ENCODE data around the gene COL27A1.
A peak's percentile ranks its signal among the peaks of the same experiment; 100 is the strongest.

COL27A1 gene

DNA sequence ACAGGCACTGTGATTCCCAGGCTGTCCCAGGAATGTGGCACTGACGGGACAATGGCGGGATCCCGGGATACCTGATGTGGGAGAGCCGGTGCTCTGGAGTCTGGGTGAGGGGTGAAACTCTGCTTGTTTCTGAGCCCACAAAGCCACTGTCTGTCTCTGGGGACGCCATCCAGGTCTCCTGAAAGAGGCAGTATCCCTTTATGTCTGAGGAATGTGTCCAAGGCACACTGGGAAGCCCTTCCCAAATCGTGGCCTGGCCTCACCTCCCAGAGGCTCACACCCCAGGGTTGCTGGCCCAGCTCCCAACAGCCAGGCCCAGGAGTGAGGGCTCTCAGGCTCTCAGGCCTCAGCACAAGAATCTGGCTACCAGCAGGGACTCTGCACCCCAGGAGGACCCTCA lies 201.5 kb downstream of the COL27A1 start:
- Histone ChIP-seq H3K18ac (ENCODE audit: low read length) (no peak overlapping the region), H4K91ac (ENCODE audit: low read depth, low read length) (no peak overlapping the region), H3K79me1 (ENCODE audit: low read length) (no peaks in the 10 kb centered on the region), H2BK12ac (ENCODE audit: low read length) (no peak overlapping the region), H4K8ac (ENCODE audit: low read depth, low read length) (no peak overlapping the region), H3K14ac (ENCODE audit: low read length) (no peak overlapping the region), H3K4me2 (ENCODE audit: low read length) (no peak overlapping the region), H2AFZ (ENCODE audit: insufficient read depth, low read length, poor library complexity) (no peak overlapping the region), H3K9me3 (ENCODE audit: insufficient read depth, low read depth, low read length) (no peaks in the 10 kb centered on the region), H3K9ac (ENCODE audit: low read length) (no peak overlapping the region), H3K79me2 (ENCODE audit: control insufficient read depth, insufficient read depth, low read length, poor library complexity) (no peaks in the 10 kb centered on the region), H3K36me3 (ENCODE audit: control insufficient read depth in 1 of 2, insufficient read depth in 2 of 2, low read length in 2 of 2) (peaks cover 45 to 58% of the 10 kb centered on the region in 2 experiments), H4K12ac (ENCODE audit: low read depth, low read length) (no peak overlapping the region), H3K27me3 (ENCODE audit: insufficient read depth, low read length) (no peaks in the 10 kb centered on the region), H3K4me1 (ENCODE audit: control insufficient read depth in 1 of 2, insufficient read depth in 2 of 2, low read length in 2 of 2) (no peaks in the 10 kb centered on the region), H2AK5ac (ENCODE audit: low read length) (no peak overlapping the region), H3K27ac (ENCODE audit: low read depth, low read length) (no peak overlapping the region), H2BK5ac (ENCODE audit: low read depth, low read length, poor library complexity) (no peak overlapping the region), H3K4me3 (ENCODE audit: low read depth, low read length) (no peak overlapping the region), H3K4ac (ENCODE audit: low read depth, low read length) (no peak overlapping the region), H3K23ac (ENCODE audit: low read length) (no peak overlapping the region), H2BK120ac (ENCODE audit: insufficient read depth, low read length, poor library complexity) (no peak overlapping the region)
- no peak for DNase-seq
- WGBS (ENCODE audit: extremely low coverage, insufficient coverage, insufficient read length) = no CpG with 5 or more reads among the region's 6 CpGs

DNA sequence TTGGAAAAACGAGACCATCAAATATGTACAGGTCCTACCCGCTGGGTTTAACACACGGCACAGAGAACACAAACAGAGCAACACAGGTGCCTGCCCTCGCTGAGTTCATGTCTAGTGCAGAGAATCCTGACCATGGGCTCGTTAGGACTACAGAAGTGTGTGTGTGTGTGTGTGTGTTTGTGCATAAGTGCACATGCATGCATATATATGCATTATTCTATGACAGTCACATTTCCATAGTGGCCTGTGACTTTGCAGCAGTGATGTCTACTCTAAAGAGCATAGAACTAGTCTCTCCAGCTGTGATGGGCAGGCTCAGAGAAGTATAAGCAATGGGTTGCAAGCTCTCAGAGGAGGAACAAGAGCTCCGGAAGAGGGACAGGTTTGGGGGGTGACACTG lies 202.0 kb downstream of the COL27A1 start:
- Histone ChIP-seq H3K27ac (ENCODE audit: low read depth, low read length) (no peak overlapping the region), H3K27me3 (ENCODE audit: insufficient read depth, low read length) (no peaks in the 10 kb centered on the region), H2BK120ac (ENCODE audit: insufficient read depth, low read length, poor library complexity) (no peak overlapping the region), H3K14ac (ENCODE audit: low read length) (no peak overlapping the region), H2BK5ac (ENCODE audit: low read depth, low read length, poor library complexity) (no peak overlapping the region), H2BK12ac (ENCODE audit: low read length) (no peak overlapping the region), H3K36me3 (ENCODE audit: control insufficient read depth in 1 of 2, insufficient read depth in 2 of 2, low read length in 2 of 2) (peaks cover 44 to 60% of the 10 kb centered on the region in 2 experiments), H4K8ac (ENCODE audit: low read depth, low read length) (no peak overlapping the region), H3K18ac (ENCODE audit: low read length) (no peak overlapping the region), H4K91ac (ENCODE audit: low read depth, low read length) (no peak overlapping the region), H3K4me2 (ENCODE audit: low read length) (no peak overlapping the region), H3K79me2 (ENCODE audit: control insufficient read depth, insufficient read depth, low read length, poor library complexity) (no peaks in the 10 kb centered on the region), H3K9ac (ENCODE audit: low read length) (no peak overlapping the region), H3K79me1 (ENCODE audit: low read length) (no peaks in the 10 kb centered on the region), H3K4me3 (ENCODE audit: low read depth, low read length) (no peak overlapping the region), H3K23ac (ENCODE audit: low read length) (no peak overlapping the region), H2AFZ (ENCODE audit: insufficient read depth, low read length, poor library complexity) (no peak overlapping the region), H2AK5ac (ENCODE audit: low read length) (no peak overlapping the region), H3K4ac (ENCODE audit: low read depth, low read length) (no peak overlapping the region), H4K12ac (ENCODE audit: low read depth, low read length) (no peak overlapping the region), H3K9me3 (ENCODE audit: insufficient read depth, low read depth, low read length) (no peaks in the 10 kb centered on the region), H3K4me1 (ENCODE audit: control insufficient read depth in 1 of 2, insufficient read depth in 2 of 2, low read length in 2 of 2) (no peaks in the 10 kb centered on the region)
- WGBS (ENCODE audit: extremely low coverage, insufficient coverage, insufficient read length) = no CpG with 5 or more reads among the region's 6 CpGs
- no peak for DNase-seq

- no peaks in the 10 kb centered on the region for H3K27me3 ChIP-seq (ENCODE audit: insufficient read depth, low read length)
- no peak overlapping the region for H4K8ac ChIP-seq (ENCODE audit: low read depth, low read length)
- no peak for DNase-seq
- H3K9me3 ChIP-seq (ENCODE audit: insufficient read depth, low read depth, low read length) = no peaks in the 10 kb centered on the region
- H3K79me1 ChIP-seq (ENCODE audit: low read length) = no peaks in the 10 kb centered on the region
- H3K9ac ChIP-seq (ENCODE audit: low read length) = peak overlapping the region; percentile 42
- no peaks in the 10 kb centered on the region for H3K4me1 ChIP-seq (ENCODE audit: control insufficient read depth in 1 of 2, insufficient read depth in 2 of 2, low read length in 2 of 2)
- no peak overlapping the region for H3K4me3 ChIP-seq (ENCODE audit: low read depth, low read length)
- H2BK5ac ChIP-seq (ENCODE audit: low read depth, low read length, poor library complexity) = no peak overlapping the region
- H3K79me2 ChIP-seq (ENCODE audit: control insufficient read depth, insufficient read depth, low read length, poor library complexity) = no peaks in the 10 kb centered on the region
- no peak overlapping the region for H2AFZ ChIP-seq (ENCODE audit: insufficient read depth, low read length, poor library complexity)
- no peak overlapping the region for H4K12ac ChIP-seq (ENCODE audit: low read depth, low read length)
- no peak overlapping the region for H3K27ac ChIP-seq (ENCODE audit: low read depth, low read length)
- no peak overlapping the region for H4K91ac ChIP-seq (ENCODE audit: low read depth, low read length)
- no peak overlapping the region for H3K23ac ChIP-seq (ENCODE audit: low read length)
- no peak overlapping the region for H2AK5ac ChIP-seq (ENCODE audit: low read length)
- H2BK120ac ChIP-seq (ENCODE audit: insufficient read depth, low read length, poor library complexity) = no peak overlapping the region
- H3K18ac ChIP-seq (ENCODE audit: low read length) = no peak overlapping the region
- peaks cover 46 to 63% of the 10 kb centered on the region in 2 experiments for H3K36me3 ChIP-seq (ENCODE audit: control insufficient read depth in 1 of 2, insufficient read depth in 2 of 2, low read length in 2 of 2)
- H2BK12ac ChIP-seq (ENCODE audit: low read length) = no peak overlapping the region
- H3K4me2 ChIP-seq (ENCODE audit: low read length) = no peak overlapping the region
- WGBS (ENCODE audit: extremely low coverage, insufficient coverage, insufficient read length) = no CpG with 5 or more reads among the region's 9 CpGs
- no peak overlapping the region for H3K4ac ChIP-seq (ENCODE audit: low read depth, low read length)
- H3K14ac ChIP-seq (ENCODE audit: low read length) = no peak overlapping the region
Measured at GRCh38 chr9:114357911-114358328, 202.6 kb downstream of the COL27A1 start.

- Histone ChIP-seq H2AFZ (ENCODE audit: insufficient read depth, low read length, poor library complexity) (no peak overlapping the region), H2BK12ac (ENCODE audit: low read length) (no peak overlapping the region), H3K9ac (ENCODE audit: low read length) (no peak overlapping the region), H4K91ac (ENCODE audit: low read depth, low read length) (no peak overlapping the region), H4K8ac (ENCODE audit: low read depth, low read length) (no peak overlapping the region), H4K12ac (ENCODE audit: low read depth, low read length) (no peak overlapping the region), H3K9me3 (ENCODE audit: insufficient read depth, low read depth, low read length) (no peaks in the 10 kb centered on the region), H3K4me1 (ENCODE audit: control insufficient read depth in 1 of 2, insufficient read depth in 2 of 2, low read length in 2 of 2) (peaks cover 0 to 3% of the 10 kb centered on the region in 2 experiments), H3K27ac (ENCODE audit: low read depth, low read length) (no peak overlapping the region), H3K4ac (ENCODE audit: low read depth, low read length) (no peak overlapping the region), H2BK120ac (ENCODE audit: insufficient read depth, low read length, poor library complexity) (no peak overlapping the region), H3K14ac (ENCODE audit: low read length) (no peak overlapping the region), H3K79me1 (ENCODE audit: low read length) (no peaks in the 10 kb centered on the region), H3K18ac (ENCODE audit: low read length) (no peak overlapping the region), H3K4me3 (ENCODE audit: low read depth, low read length) (no peak overlapping the region), H3K79me2 (ENCODE audit: control insufficient read depth, insufficient read depth, low read length, poor library complexity) (no peaks in the 10 kb centered on the region), H3K36me3 (ENCODE audit: control insufficient read depth in 1 of 2, insufficient read depth in 2 of 2, low read length in 2 of 2) (peaks cover 47 to 67% of the 10 kb centered on the region in 2 experiments), H3K23ac (ENCODE audit: low read length) (no peak overlapping the region), H3K27me3 (ENCODE audit: insufficient read depth, low read length) (no peaks in the 10 kb centered on the region), H2AK5ac (ENCODE audit: low read length) (no peak overlapping the region), H3K4me2 (ENCODE audit: low read length) (no peak overlapping the region), H2BK5ac (ENCODE audit: low read depth, low read length, poor library complexity) (no peak overlapping the region)
- WGBS (ENCODE audit: extremely low coverage, insufficient coverage, insufficient read length) = no CpG with 5 or more reads among the region's 7 CpGs
- no peak for DNase-seq
Measured at GRCh38 chr9:114359801-114360200, 204.5 kb downstream of the COL27A1 start.

Data from trophoblast cell (in vitro differentiated cells and primary cell).